PC-9 (cell line): ENCODE results near the gene C1D. TPM values are rescaled to one million over a fixed set of nuclear protein-coding genes. Genes with fewer than 3 reads are reported as not detected.
"Not testable (repeated sequence)": the region's sequence is repeated elsewhere in the genome, so short reads cannot be mapped to it uniquely, and the experiment has no call there.

Experiments
- BruUV-seq: library from RNA; stranded (reverse); fragments of 400-500 nt; replicated peaks from 2 replicates; lab custom pipeline; 2021; lab: Mats Ljungman, UMichigan
- CTCF ChIA-PET: fragments of 300-600 bp; sonication (Branson Sonifier 250); formaldehyde crosslinking; loops from one replicate; lab custom pipeline; 2022; ENCODE audit warnings: antibody characterized with exemption; lab: Charles Lee
- POLR2A ChIA-PET: fragments of 300-600 bp; sonication (Branson Sonifier 250); formaldehyde crosslinking; loops from one replicate; lab custom pipeline; 2022; ENCODE audit warnings: antibody characterized with exemption; ENCODE audit not compliant: unreplicated experiment; lab: Charles Lee
- DNase-seq, 2 experiments: peaks; one replicate each; pipeline versions ENCODE4 v3.0.0 to v3.0.0-alpha.2; 2015 to 2022; ENCODE audit warnings: mixed read lengths in 1 of 2
- H2AFZ ChIP-seq: fragments of 200-600 bp; sonication (generic); 2 replicates; pipeline ENCODE4 v1.8.1; 2017; ENCODE audit warnings: antibody characterized with exemption
- H3F3A ChIP-seq: fragments of 200-600 bp; sonication (generic); 2 replicates; pipeline ENCODE4 v1.8.1; 2017; ENCODE audit warnings: antibody characterized with exemption, mild to moderate bottlenecking, low read depth; ENCODE audit not compliant: insufficient read depth
- H3K27ac ChIP-seq: fragments of 200-600 bp; sonication (generic); 2 replicates; pipeline ENCODE4 v1.6.1; 2016; ENCODE audit warnings: mixed run types
- H3K27me3 ChIP-seq: fragments of 200-600 bp; sonication (generic); 2 replicates; pipeline ENCODE4 v1.6.1; 2016; ENCODE audit warnings: low read depth, mixed run types; ENCODE audit not compliant: insufficient read depth
- H3K36me3 ChIP-seq: fragments of 200-600 bp; sonication (generic); 2 replicates; pipeline ENCODE4 v1.6.1; 2016; ENCODE audit warnings: low read depth, mixed run types
- H3K4me1 ChIP-seq: fragments of 200-600 bp; sonication (generic); replicated peaks from 2 replicates; pipeline ENCODE4 v1.6.1; 2016; ENCODE audit warnings: mixed run types; ENCODE audit not compliant: insufficient read depth
- H3K4me2 ChIP-seq: fragments of 200-600 bp; sonication (generic); 2 replicates; pipeline ENCODE4 v1.6.1; 2017; ENCODE audit warnings: mixed run types
- H3K4me3 ChIP-seq: fragments of 200-600 bp; sonication (generic); 2 replicates; pipeline ENCODE4 v1.6.1; 2016; ENCODE audit warnings: mixed run types
- H3K79me2 ChIP-seq: fragments of 200-600 bp; sonication (generic); 2 replicates; pipeline ENCODE4 v1.6.1; 2017; ENCODE audit warnings: low read depth, mixed run types
- H3K9me2 ChIP-seq: fragments of 200-600 bp; sonication (generic); 2 replicates; pipeline ENCODE4 v1.8.1; 2017; ENCODE audit warnings: mild to moderate bottlenecking; ENCODE audit not compliant: insufficient read depth
- H3K9me3 ChIP-seq: fragments of 200-600 bp; sonication (generic); 2 replicates; pipeline ENCODE4 v1.8.1; 2016; ENCODE audit warnings: low read depth; ENCODE audit not compliant: insufficient read depth
- H4K20me1 ChIP-seq: fragments of 200-600 bp; sonication (generic); 2 replicates; pipeline ENCODE4 v1.8.1; 2017; ENCODE audit not compliant: insufficient read depth
- EZH2 ChIP-seq: fragments of 200-600 bp; sonication (generic); IDR thresholded peaks from 2 replicates; pipeline ENCODE4 v1.8.0; 2017; ENCODE audit warnings: antibody characterized with exemption, low read depth
- intact Hi-C: fragments of 100-400 bp; cut with micrococcal nuclease; formaldehyde crosslinking; loops from one replicate; pipeline ENCODE4 v1.10.0; 2022; ENCODE audit not compliant: unreplicated experiment
- total RNA-seq: library from RNA; stranded (reverse); gene quantifications from 2 replicates; pipeline ENCODE4 v1.2.3, GENCODE V29; 2021
- TF ChIP-seq, protein P1 (sequence below): fragments of 200-600 bp; sonication (generic); conservative IDR thresholded peaks from 2 replicates; pipeline ENCODE4 v1.6.1; 2017; ENCODE audit warnings: mixed run types, antibody characterized with exemption, mild to moderate bottlenecking, moderate library complexity

The C1D gene
- total RNA-seq, 1 experiment from 2014 or later = 24.8 TPM

DNA sequence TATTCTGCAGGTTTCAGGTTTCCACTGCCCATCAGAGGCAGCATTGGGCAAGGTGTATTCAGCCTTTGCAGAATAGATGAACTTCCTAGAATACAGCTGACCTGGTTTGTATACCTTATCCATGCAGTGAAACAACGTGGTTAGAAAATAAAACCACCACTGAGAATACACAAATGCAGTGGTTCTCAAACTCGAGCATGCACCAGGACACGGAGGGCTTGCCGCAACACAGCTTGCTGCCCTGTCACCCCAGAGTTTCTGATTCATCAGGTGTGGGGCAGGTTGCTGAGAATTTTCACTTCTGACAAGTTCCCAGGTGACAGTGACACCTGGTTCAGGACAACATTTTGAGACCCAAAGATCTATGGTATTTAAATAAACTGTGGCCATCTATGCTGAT lies 23.4 kb upstream of the C1D start:
- no peaks in the 10 kb centered on the region for H4K20me1 ChIP-seq
- H3K79me2 ChIP-seq = no peaks in the 10 kb centered on the region
- H3K27me3 ChIP-seq = no peaks in the 10 kb centered on the region
- no peaks in the 10 kb centered on the region for H3K9me3 ChIP-seq
- no peak overlapping the region for H3K27ac ChIP-seq
- POLR2A ChIA-PET = no interaction called here
- H3K4me2 ChIP-seq = no peak overlapping the region
- intact Hi-C loops = no loop called here
- TF ChIP-seq, protein P1, sequence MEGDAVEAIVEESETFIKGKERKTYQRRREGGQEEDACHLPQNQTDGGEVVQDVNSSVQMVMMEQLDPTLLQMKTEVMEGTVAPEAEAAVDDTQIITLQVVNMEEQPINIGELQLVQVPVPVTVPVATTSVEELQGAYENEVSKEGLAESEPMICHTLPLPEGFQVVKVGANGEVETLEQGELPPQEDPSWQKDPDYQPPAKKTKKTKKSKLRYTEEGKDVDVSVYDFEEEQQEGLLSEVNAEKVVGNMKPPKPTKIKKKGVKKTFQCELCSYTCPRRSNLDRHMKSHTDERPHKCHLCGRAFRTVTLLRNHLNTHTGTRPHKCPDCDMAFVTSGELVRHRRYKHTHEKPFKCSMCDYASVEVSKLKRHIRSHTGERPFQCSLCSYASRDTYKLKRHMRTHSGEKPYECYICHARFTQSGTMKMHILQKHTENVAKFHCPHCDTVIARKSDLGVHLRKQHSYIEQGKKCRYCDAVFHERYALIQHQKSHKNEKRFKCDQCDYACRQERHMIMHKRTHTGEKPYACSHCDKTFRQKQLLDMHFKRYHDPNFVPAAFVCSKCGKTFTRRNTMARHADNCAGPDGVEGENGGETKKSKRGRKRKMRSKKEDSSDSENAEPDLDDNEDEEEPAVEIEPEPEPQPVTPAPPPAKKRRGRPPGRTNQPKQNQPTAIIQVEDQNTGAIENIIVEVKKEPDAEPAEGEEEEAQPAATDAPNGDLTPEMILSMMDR = no peak
- no peak for TF ChIP-seq EZH2
- H3K36me3 ChIP-seq = no peaks in the 10 kb centered on the region
- DNase-seq = no peak
- no peak overlapping the region; the same call in 1 of the 2 replicates for H2AFZ ChIP-seq
- BruUV-seq = no TSS peak
- H3F3A ChIP-seq = no peaks in the 10 kb centered on the region
- H3K4me3 ChIP-seq = no peak overlapping the region
- H3K9me2 ChIP-seq = no peaks in the 10 kb centered on the region
- no peaks in the 10 kb centered on the region for H3K4me1 ChIP-seq
- CTCF ChIA-PET = no interaction called here

GRCh38 chr2:68083346-68083745 lies 20.5 kb upstream of the C1D start:
- CTCF ChIA-PET = no interaction called here
- Histone ChIP-seq H3K27me3 (no peaks in the 10 kb centered on the region), H2AFZ (no peak overlapping the region), H4K20me1 (no peaks in the 10 kb centered on the region), H3K79me2 (no peaks in the 10 kb centered on the region), H3K4me3 (no peak overlapping the region), H3F3A (no peaks in the 10 kb centered on the region), H3K36me3 (no peaks in the 10 kb centered on the region), H3K9me3 (no peaks in the 10 kb centered on the region), H3K4me1 (no peaks in the 10 kb centered on the region), H3K4me2 (no peak overlapping the region), H3K27ac (no peak overlapping the region), H3K9me2 (no peaks in the 10 kb centered on the region)
- intact Hi-C loops = no loop called here
- BruUV-seq = no TSS peak
- no peak for DNase-seq
- POLR2A ChIA-PET = no interaction called here
- no peak for TF ChIP-seq EZH2
- TF ChIP-seq, protein P1 = no peak

GRCh38 chr2:68074050-68074449 lies 11.2 kb upstream of the C1D start:
- no peak for TF ChIP-seq EZH2
- TF ChIP-seq, protein P1 = no peak
- DNase-seq = no peak
- no peaks in the 10 kb centered on the region for H3K9me2 ChIP-seq
- no peaks in the 10 kb centered on the region for H3F3A ChIP-seq
- no peaks in the 10 kb centered on the region for H3K79me2 ChIP-seq
- CTCF ChIA-PET = no interaction called here
- H3K4me2 ChIP-seq = no peak overlapping the region
- no peaks in the 10 kb centered on the region for H3K9me3 ChIP-seq
- peaks cover 14% of the 10 kb centered on the region for H3K27me3 ChIP-seq
- H3K36me3 ChIP-seq = no peaks in the 10 kb centered on the region
- H4K20me1 ChIP-seq = no peaks in the 10 kb centered on the region
- no peaks in the 10 kb centered on the region for H3K4me1 ChIP-seq
- no TSS peak for BruUV-seq
- intact Hi-C loops = no loop called here
- no peak overlapping the region for H2AFZ ChIP-seq
- POLR2A ChIA-PET = no interaction called here
- no peak overlapping the region for H3K27ac ChIP-seq
- H3K4me3 ChIP-seq = no peak overlapping the region

- H3K27me3 ChIP-seq, H3K27ac ChIP-seq, CTCF ChIA-PET, H3K9me3 ChIP-seq, BruUV-seq, H3K36me3 ChIP-seq, H3F3A ChIP-seq, H4K20me1 ChIP-seq, H3K9me2 ChIP-seq: not testable (repeated sequence)
- Histone ChIP-seq H3K79me2 (peaks cover 36% of the 10 kb centered on the region), H2AFZ (peak overlapping the region; percentile 97), H3K4me2 (peak overlapping the region; percentile 87), H3K4me3 (peak overlapping the region; percentile 89), H3K4me1 (peaks cover 10% of the 10 kb centered on the region)
- intact Hi-C loops = loop anchor here (5.0 to 10.0 kb wide), 2 partner anchors 191 to 378 kb away; partner anchors contain the start of gene PPP3R1
- peak in 1 of 2 experiments; percentile 44 for DNase-seq
- POLR2A ChIA-PET = interaction anchor here (0.6 kb wide), 1 partner anchor 136 kb away, joined by 3 read pairs; no protein-coding TSS in a partner anchor
These were observed 1.2 kb upstream of the C1D start for GRCh38 chr2:68063797-68064646.
